NCI-H2196 treated with DMSO at 0.1 percent for 48 hours (cell line): ENCODE results near the gene TRMT13.
"Not testable (repeated sequence)": the region's sequence is repeated elsewhere in the genome, so short reads cannot be mapped to it uniquely, and the experiment has no call there.

Experiments
- DNase-seq: peaks from one replicate; lab custom pipeline; 2025; ENCODE audit not compliant: unreplicated experiment; lab: John Stamatoyannopoulos, UW

TRMT13 gene

GRCh38 chr1:100162881-100163280 lies 29.9 kb downstream of the TRMT13 start:
- DNase-seq: no peak

- no peak for DNase-seq
Observed at GRCh38 chr1:100164216-100164615, 31.3 kb downstream of the TRMT13 start.

- no peak for DNase-seq
Observed at GRCh38 chr1:100164702-100165101, 31.7 kb downstream of the TRMT13 start.

GRCh38 chr1:100168051-100168450 lies 35.1 kb downstream of the TRMT13 start:
- DNase-seq: no peak

- DNase-seq: no peak
Observed at GRCh38 chr1:100177295-100178041, 44.5 kb downstream of the TRMT13 start.

- DNase-seq: no peak
Observed at GRCh38 chr1:100178091-100178490, 45.1 kb downstream of the TRMT13 start, which contains the start of gene LRRC39. LRRC39 (minus strand) TSS chr1:100178256; CDS start chr1:100168516, 9,740 bp downstream.

GRCh38 chr1:100183370-100183769 lies 50.4 kb downstream of the TRMT13 start:
- no peak for DNase-seq

GRCh38 chr1:100184536-100184935 lies 51.6 kb downstream of the TRMT13 start:
- no peak for DNase-seq

- DNase-seq: peak; percentile 15
Observed at GRCh38 chr1:100187912-100188311, 54.9 kb downstream of the TRMT13 start.

- DNase-seq: peak; percentile 77
Observed at GRCh38 chr1:100188617-100189016, 55.7 kb downstream of the TRMT13 start.

GRCh38 chr1:100198596-100198995 lies 65.6 kb downstream of the TRMT13 start:
- no peak for DNase-seq

GRCh38 chr1:100200060-100200459 lies 67.1 kb downstream of the TRMT13 start:
- not testable (repeated sequence) for DNase-seq
